CD14-positive monocyte (primary cell): ENCODE results near the gene MED13L. TPM values are rescaled to one million over a fixed set of nuclear protein-coding genes. Genes with fewer than 3 reads are reported as not detected.

Experiments
- DNase-seq, 3 donors: peaks; one replicate each; pipeline ENCODE4 v3.0.0-alpha.2; 2011 to 2022
- H2AFZ ChIP-seq: 2 replicates; pipeline ENCODE4 v1.6.0; 2012; ENCODE audit warnings: mild to moderate bottlenecking, low read depth, low read length, inconsistent platforms; ENCODE audit not compliant: insufficient read depth, poor library complexity, severe bottlenecking
- H3K27ac ChIP-seq, 2 donors: 1 replicate in 1 of 2; 2 replicates in 1 of 2; pipeline ENCODE4 v1.5.1; 2012 to 2013; ENCODE audit warnings: low read length in 2 of 2, control low read depth in 1 of 2, inconsistent platforms in 1 of 2, low read depth in 1 of 2, mild to moderate bottlenecking in 1 of 2
- H3K27me3 ChIP-seq, 2 donors: one replicate each; pipeline versions ENCODE4 v1.6.0 to v1.6.1; 2011 to 2013; ENCODE audit warnings: low read length in 2 of 2; ENCODE audit not compliant: control insufficient read depth in 2 of 2, insufficient read depth in 2 of 2
- H3K36me3 ChIP-seq, 2 donors: replicated peaks in 1 of 2; 1 replicate in 1 of 2; 2 replicates in 1 of 2; pipeline versions ENCODE4 v1.5.1 to v1.6.1; 2012 to 2013; ENCODE audit warnings: low read length in 2 of 2, control low read depth in 1 of 2, inconsistent platforms in 1 of 2, mild to moderate bottlenecking in 1 of 2; ENCODE audit not compliant: insufficient read depth in 2 of 2, control insufficient read depth in 1 of 2
- H3K4me1 ChIP-seq, 2 donors: 1 replicate in 1 of 2; 2 replicates in 1 of 2; pipeline versions ENCODE4 v1.5.1 to v1.6.1; 2012 to 2013; ENCODE audit warnings: low read length in 2 of 2, control low read depth in 1 of 2, inconsistent platforms in 1 of 2, mild to moderate bottlenecking in 1 of 2, moderate library complexity in 1 of 2; ENCODE audit not compliant: insufficient read depth in 2 of 2, control insufficient read depth in 1 of 2
- H3K4me2 ChIP-seq: replicated peaks from 2 replicates; pipeline ENCODE3; 2012; ENCODE audit warnings: low read length, moderate library complexity, mild to moderate bottlenecking; ENCODE audit not compliant: poor library complexity, severe bottlenecking; ENCODE audit errors: extremely low read depth
- H3K4me3 ChIP-seq, 3 experiments: fragments of 200-600 bp in 1 of 3; sonication (generic) in 1 of 3; replicated peaks in 1 of 3; 1 replicate in 2 of 3; 2 replicates in 1 of 3; pipeline ENCODE4 v1.5.1; 2011 to 2013; ENCODE audit warnings: low read length in 3 of 3, mild to moderate bottlenecking in 3 of 3, control low read depth in 2 of 3, low read depth in 2 of 3, inconsistent platforms in 1 of 3, moderate library complexity in 1 of 3
- H3K79me2 ChIP-seq: 2 replicates; pipeline ENCODE4 v1.6.0; 2012; ENCODE audit warnings: mild to moderate bottlenecking, control low read depth, inconsistent platforms, low read length, moderate library complexity; ENCODE audit not compliant: insufficient read depth
- H3K9ac ChIP-seq: 2 replicates; pipeline ENCODE4 v1.6.0; 2017; ENCODE audit warnings: low read length, mild to moderate bottlenecking; ENCODE audit not compliant: insufficient read depth, poor library complexity, severe bottlenecking
- H3K9me3 ChIP-seq, 2 donors: replicated peaks in 1 of 2; 1 replicate in 1 of 2; 2 replicates in 1 of 2; pipeline versions ENCODE4 v1.5.1 to v1.6.1; 2012 to 2013; ENCODE audit warnings: low read length in 2 of 2, control low read depth in 1 of 2; ENCODE audit not compliant: control insufficient read depth in 1 of 2, insufficient read depth in 1 of 2
- H4K20me1 ChIP-seq: 2 replicates; pipeline ENCODE4 v1.6.0; 2012; ENCODE audit warnings: mild to moderate bottlenecking, low read length, control low read depth, moderate library complexity; ENCODE audit not compliant: insufficient read depth
- H3K27ac Mint-ChIP-seq, 7 donors: one replicate each; pipeline ENCODE4 v1.8.0; 2020; ENCODE audit warnings: mild to moderate bottlenecking in 7 of 7, mixed read lengths in 7 of 7, moderate library complexity in 6 of 7, inconsistent platforms in 2 of 7
- H3K27me3 Mint-ChIP-seq, 3 donors: one replicate each; pipeline ENCODE4 v1.8.0; 2021 to 2022; ENCODE audit warnings: low read depth in 3 of 3, mild to moderate bottlenecking in 3 of 3, mixed read lengths in 3 of 3, moderate library complexity in 3 of 3, inconsistent platforms in 1 of 3
- H3K36me3 Mint-ChIP-seq, 2 donors: one replicate each; pipeline ENCODE4 v1.8.0; 2020; ENCODE audit warnings: mixed read lengths in 2 of 2, inconsistent platforms in 1 of 2, mild to moderate bottlenecking in 1 of 2
- H3K4me1 Mint-ChIP-seq: one replicate; pipeline ENCODE4 v1.8.0; 2020; ENCODE audit warnings: mild to moderate bottlenecking, mixed read lengths
- H3K4me3 Mint-ChIP-seq, 2 donors: one replicate each; pipeline ENCODE4 v1.8.0; 2020; ENCODE audit warnings: mild to moderate bottlenecking in 2 of 2, mixed read lengths in 2 of 2, moderate library complexity in 1 of 2
- H3K9me3 Mint-ChIP-seq, 7 donors: one replicate each; pipeline ENCODE4 v1.8.0; 2020 to 2022; ENCODE audit warnings: mixed read lengths in 7 of 7, mild to moderate bottlenecking in 6 of 7, moderate library complexity in 6 of 7, inconsistent platforms in 2 of 7
- WGBS: methylation state at CpG from one replicate; pipeline ENCODE4 v1.1.5; 2013; ENCODE audit warnings: missing lambda C conversion rate; ENCODE audit not compliant: insufficient coverage; 5-methylcytosine and 5-hydroxymethylcytosine counted together
- intact Hi-C, 2 donors: fragments of 100-400 bp; cut with micrococcal nuclease; formaldehyde crosslinking; loops; one replicate each; pipeline versions ENCODE4 v1.15.0 to v1.15.1; 2023
- polyA plus RNA-seq, 3 donors: library from polyadenylated mRNA; depleted of rRNA in 1 of 3; unstranded in 2 of 3; stranded (reverse) in 1 of 3; fragments of 300-500 nt in 2 of 3; fragments of >200 nt in 1 of 3; fragmentation: Illumina TruSeq in 2 of 3; gene quantifications; 1 replicate in 2 of 3; 2 replicates in 1 of 3; pipeline ENCODE4 v1.2.3, GENCODE V29; 2012 to 2021
- TF ChIP-seq, protein P1 (sequence below): fragments of 200-600 bp; IDR thresholded peaks from one replicate; pipeline ENCODE4 v1.8.0; 2022; ENCODE audit warnings: antibody characterized with exemption, mild to moderate bottlenecking

The MED13L gene
- polyA plus RNA-seq, 3 donors = 4.4 to 42.0 (median 7.5) TPM

- Histone ChIP-seq H3K4me1 (peaks cover 9 to 14% of the 10 kb centered on the region in 2 donors), H3K79me2 (peaks cover 100% of the 10 kb centered on the region), H2AFZ (no peak overlapping the region), H3K27me3 (no peaks in the 10 kb centered on the region), H3K9me3 (no peaks in the 10 kb centered on the region), H3K27ac (no peak overlapping the region), H3K36me3 (peaks cover 0 to 12% of the 10 kb centered on the region in 2 donors), H3K4me3 (no peak overlapping the region), H3K4me2 (no peak overlapping the region), H3K9ac (no peak overlapping the region), H4K20me1 (peaks cover 99% of the 10 kb centered on the region)
- no peak for DNase-seq
- Mint-ChIP-seq H3K4me1 (peaks cover 29% of the 10 kb centered on the region), H3K36me3 (peaks cover 2 to 8% of the 10 kb centered on the region in 2 donors), H3K9me3 (no peaks in the 10 kb centered on the region), H3K4me3 (no peak overlapping the region), H3K27me3 (no peaks in the 10 kb centered on the region), H3K27ac (peak overlapping the region in 1 of 7 donors; percentile 26)
- TF ChIP-seq, protein P1, sequence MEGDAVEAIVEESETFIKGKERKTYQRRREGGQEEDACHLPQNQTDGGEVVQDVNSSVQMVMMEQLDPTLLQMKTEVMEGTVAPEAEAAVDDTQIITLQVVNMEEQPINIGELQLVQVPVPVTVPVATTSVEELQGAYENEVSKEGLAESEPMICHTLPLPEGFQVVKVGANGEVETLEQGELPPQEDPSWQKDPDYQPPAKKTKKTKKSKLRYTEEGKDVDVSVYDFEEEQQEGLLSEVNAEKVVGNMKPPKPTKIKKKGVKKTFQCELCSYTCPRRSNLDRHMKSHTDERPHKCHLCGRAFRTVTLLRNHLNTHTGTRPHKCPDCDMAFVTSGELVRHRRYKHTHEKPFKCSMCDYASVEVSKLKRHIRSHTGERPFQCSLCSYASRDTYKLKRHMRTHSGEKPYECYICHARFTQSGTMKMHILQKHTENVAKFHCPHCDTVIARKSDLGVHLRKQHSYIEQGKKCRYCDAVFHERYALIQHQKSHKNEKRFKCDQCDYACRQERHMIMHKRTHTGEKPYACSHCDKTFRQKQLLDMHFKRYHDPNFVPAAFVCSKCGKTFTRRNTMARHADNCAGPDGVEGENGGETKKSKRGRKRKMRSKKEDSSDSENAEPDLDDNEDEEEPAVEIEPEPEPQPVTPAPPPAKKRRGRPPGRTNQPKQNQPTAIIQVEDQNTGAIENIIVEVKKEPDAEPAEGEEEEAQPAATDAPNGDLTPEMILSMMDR = no peak
- intact Hi-C loops = no loop called here
Measured at GRCh38 chr12:116046039-116046438, 231.5 kb downstream of the MED13L start.

DNA sequence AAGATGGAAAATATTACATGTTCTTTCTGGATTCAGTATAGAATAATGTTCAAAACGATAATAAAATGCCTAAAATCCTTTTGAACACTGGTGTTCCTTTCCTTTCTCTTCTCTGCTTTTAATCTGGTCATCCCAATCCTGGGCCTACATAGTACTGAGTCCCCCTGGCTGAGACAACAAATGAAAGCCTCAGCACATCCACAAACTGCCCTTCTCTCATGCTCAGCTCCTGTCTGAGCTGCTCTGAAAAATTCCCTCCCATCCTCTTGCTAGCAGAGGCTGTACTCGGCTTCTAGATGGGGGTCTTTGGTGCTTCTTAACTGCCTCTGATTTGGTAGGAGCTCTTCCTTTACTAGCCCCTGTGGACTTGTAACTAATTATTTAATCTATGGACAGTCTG is 232.3 kb downstream of the MED13L start:
- WGBS = no CpG with 5 or more reads among the region's 2 CpGs
- Histone ChIP-seq H3K27ac (no peak overlapping the region), H3K9ac (no peak overlapping the region), H3K36me3 (peaks cover 0 to 12% of the 10 kb centered on the region in 2 donors), H3K27me3 (no peaks in the 10 kb centered on the region), H3K4me3 (no peak overlapping the region), H4K20me1 (peaks cover 99% of the 10 kb centered on the region), H3K4me1 (peaks cover 9 to 14% of the 10 kb centered on the region in 2 donors), H3K4me2 (no peak overlapping the region), H2AFZ (no peak overlapping the region), H3K9me3 (no peaks in the 10 kb centered on the region), H3K79me2 (peaks cover 100% of the 10 kb centered on the region)
- TF ChIP-seq, protein P1 = no peak
- Mint-ChIP-seq H3K4me1 (peaks cover 23% of the 10 kb centered on the region), H3K36me3 (peaks cover 2 to 16% of the 10 kb centered on the region in 2 donors), H3K9me3 (no peaks in the 10 kb centered on the region), H3K4me3 (no peak overlapping the region), H3K27ac (peak overlapping the region in 6 of 7 donors; percentile 16 to 78 (median 40)), H3K27me3 (no peaks in the 10 kb centered on the region)
- intact Hi-C loops = no loop called here
- DNase-seq = no peak
